COLO668 (cell line): ENCODE data around the gene SCLT1.
A peak's percentile ranks its signal among the peaks of the same experiment; 100 is the strongest.

Source experiments
- DNase-seq: peaks from one replicate; lab custom pipeline; 2025; ENCODE audit not compliant: unreplicated experiment; lab: John Stamatoyannopoulos, UW

The SCLT1 gene

DNA sequence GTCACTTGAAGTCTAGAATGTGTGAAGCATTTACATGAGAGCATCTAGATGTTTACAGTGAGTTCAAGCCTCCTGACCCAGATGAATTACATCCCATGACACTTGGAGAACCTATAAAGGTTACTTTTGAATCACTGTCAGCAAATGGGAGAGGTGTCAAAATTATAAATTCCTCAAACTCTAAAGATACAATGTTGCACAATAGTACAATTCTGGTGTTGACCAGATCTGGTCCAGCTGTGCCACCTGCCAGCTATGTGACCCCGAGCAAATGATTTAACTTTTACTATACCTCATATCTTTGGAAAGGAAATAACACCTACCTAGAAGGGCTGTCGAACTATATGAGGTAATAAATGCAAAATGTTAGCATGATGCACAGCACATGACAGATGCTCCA, 214.1 kb downstream of the SCLT1 start:
- no peak for DNase-seq

GRCh38 chr4:128877934-128878333, 215.4 kb downstream of the SCLT1 start:
- no peak for DNase-seq

DNA sequence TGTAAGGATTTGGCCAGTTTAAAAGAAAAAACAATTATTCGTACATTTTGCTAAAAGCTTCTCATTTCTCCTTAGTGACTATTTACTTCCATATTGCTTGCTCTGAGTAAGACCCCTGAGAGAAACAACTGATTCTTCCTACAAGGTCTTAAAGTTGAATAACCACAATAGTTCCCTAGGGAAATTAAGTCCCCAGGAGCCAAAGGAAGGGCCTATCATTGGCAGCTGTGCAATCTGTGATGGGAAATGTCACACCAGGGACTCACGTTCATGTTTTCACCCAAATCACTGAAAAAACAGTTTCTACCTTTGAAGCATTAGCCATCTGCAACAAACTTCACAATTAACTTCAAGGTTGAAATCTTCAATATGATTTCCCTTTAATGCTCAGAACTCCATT, 217.1 kb downstream of the SCLT1 start:
- DNase-seq: no peak

DNA sequence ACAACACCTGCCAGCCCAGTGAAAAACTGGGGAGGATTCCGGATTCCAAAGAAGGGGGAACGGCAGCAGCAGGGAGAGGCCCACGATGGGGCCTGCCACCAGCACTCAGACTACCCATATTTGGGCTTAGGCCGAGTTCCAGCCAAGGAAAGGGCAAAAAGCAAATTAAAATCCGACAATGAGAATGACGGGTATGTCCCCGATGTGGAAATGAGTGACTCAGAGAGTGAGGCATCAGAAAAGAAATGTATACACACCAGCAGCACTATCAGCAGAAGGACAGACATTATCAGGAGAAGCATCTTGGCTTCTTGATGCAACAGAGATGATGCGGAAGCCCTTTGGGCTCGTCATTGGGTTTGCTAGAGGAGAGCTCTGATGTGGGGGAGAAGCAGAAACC, 221.4 kb downstream of the SCLT1 start:
- no peak for DNase-seq

DNA sequence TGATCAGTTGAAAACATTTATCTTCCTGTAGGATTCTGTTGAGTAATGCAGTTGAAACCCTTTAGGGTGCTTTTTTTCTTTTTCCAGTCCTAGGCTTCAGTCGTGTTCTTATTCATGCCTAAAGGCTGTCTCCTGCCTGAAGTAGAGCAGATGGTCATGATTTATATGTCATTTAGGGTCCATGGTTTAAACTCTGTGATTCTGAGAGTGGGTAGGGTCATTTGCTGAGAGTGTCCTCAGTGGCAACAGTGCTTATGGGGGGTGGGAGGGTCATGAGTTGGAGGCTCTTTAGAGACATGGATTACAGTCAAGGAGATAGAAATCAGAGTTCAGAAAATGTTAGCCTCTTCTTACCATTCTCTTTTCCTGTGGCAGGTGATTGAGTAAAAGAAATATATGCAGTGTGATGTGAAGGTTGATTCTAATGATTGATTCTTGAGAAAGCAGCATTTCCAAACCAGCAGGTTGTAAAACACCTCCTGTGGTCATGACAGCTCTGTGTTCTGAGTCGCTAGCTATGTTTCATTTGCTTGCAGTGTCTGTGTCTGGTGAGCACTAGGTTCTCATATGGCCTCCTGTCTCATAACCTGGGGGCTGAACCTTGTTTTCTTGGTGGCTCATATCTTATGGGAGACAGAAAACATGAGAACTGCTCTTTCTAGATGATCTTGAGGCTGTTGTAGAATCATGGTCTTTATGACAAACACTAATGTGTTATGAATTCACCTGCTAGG, 223.4 kb downstream of the SCLT1 start:
- no peak for DNase-seq

GRCh38 chr4:128868758-128869157, 224.6 kb downstream of the SCLT1 start:
- no peak for DNase-seq

- no peak for DNase-seq
Observed at GRCh38 chr4:128866691-128867090, 226.6 kb downstream of the SCLT1 start.

DNA sequence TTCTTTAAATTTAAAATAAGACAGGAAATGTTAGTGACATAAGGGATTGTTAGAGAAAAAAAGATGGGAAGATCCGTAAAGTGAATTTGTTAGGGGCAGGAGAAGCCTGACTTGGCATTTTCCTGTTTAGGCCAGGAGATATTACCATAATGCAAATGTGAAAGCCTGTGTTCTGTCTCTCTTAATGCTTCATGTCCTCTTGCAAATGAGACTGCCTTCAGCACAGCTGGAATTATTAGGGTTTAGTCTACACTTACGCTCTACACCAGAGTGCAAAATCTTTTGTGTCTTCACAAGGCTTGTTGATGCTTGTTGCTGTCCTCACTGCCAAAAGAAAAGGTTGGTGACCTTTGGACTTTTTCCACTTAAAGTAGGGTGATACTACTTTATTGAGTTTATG, 227.1 kb downstream of the SCLT1 start:
- no peak for DNase-seq

GRCh38 chr4:128865132-128865531, 228.2 kb downstream of the SCLT1 start:
- no peak for DNase-seq

DNA sequence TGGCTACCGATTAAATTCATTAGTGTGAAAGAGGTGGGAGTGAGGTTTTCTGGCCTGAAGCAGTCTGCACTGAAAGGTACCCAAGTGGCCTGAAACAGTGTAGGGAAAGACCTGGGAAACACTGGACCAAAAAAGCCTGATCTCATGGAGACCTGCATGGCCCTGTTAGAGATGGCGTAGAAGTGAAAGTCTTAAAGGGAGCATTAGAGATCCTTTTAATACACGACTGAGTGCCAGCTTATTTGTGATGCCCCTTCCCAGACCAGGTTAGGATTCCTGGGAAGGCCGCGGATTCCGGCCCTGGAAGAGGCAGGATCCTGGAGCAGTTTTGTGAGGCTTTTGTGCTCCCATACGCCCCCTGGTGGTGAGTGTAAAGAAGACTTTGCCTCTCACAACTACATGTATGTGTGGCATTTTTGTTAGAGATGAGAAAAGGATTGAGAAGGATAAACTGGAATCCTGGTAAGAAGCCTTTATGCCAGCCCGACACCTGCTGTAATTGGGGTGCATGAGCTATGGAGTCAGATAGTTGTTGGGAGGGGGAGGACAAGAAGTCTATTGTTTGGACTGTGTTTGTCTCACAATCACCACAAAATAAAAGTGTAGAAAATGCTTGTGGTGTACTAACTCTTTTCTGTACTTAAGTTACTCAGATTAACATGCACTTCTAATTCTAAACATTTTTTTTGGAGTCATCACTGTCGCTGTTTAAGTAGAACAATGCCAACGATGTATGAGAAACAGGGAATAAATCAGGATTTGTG, 229.8 kb downstream of the SCLT1 start:
- DNase-seq: peak; percentile 80

- no peak for DNase-seq
Observed at GRCh38 chr4:128862608-128863311, 230.6 kb downstream of the SCLT1 start.

GRCh38 chr4:128861856-128862518, 231.4 kb downstream of the SCLT1 start:
- no peak for DNase-seq

DNA sequence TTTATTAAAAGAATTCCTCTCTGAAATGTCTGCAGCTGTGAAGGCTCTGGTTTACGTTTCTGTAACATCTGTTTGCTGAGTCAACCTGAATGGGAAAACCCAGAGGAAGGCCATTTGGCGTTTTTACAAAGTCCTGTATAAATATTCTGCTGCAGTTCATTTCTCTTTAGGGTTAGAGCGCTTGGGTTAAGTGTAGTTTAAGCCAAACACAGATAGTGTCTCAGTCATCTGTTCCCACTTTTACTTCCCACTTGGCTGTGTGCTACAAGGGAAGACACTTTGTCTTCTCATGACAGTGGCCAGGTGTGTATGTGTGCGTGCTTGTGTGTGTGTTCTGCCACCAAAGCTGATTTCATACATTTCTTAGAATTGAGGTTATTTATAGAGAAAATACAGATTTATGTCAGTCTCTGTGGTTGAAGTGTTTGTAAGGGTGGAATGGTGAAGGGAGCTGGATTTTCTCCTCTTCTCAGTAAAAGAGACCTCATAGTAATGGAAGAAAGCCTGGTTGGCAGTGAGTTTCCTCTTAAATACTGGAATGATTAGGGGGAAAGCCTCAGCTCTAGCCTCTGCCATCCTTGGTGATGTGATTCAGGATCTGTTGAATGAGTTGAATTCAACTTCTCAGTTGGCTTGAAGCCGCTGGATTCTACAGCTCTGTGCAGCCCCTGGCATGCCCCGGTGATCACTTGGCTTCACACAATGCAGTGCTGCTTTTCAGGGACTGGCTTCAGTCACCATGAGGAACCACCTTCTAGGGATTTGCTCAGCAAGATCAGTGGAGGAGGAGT, 233.3 kb downstream of the SCLT1 start:
- DNase-seq: no peak

DNA sequence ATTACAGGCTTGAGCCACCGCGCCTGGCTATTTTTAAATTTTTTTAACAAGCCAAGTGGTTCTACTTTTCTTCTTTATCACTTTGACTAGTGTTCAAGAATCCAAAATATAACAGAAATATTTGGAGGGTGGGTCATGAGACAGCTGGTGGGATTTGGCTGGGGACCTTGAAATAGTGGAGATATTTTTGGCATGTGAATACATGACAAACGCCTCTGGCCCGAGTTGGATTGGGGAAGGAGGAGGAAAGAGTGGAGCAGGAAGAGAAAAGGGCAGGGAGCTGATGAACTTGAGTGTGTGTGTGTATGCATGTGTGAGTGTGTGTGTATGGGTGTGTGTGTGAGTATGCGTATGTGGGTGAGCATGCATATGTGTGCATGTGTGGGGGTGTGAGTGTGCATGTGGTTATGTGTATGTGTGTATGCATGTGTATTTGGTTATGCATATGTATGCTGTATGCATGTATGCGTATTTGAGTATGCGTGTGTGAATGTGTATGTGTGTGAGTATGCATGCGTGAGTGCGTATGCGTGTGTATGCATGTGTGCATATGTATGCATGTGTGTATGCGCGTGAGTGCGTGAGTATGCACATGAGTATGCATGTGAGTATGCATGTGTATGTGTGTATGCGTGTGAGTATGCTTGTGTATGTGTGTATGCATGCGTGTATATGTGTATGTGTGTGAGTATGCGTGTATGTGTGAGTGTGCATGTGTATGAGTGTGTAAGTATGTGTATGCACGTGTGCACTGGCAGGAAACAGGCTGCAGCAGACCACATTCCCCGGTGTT, 234.3 kb downstream of the SCLT1 start:
- DNase-seq: no peak

DNA sequence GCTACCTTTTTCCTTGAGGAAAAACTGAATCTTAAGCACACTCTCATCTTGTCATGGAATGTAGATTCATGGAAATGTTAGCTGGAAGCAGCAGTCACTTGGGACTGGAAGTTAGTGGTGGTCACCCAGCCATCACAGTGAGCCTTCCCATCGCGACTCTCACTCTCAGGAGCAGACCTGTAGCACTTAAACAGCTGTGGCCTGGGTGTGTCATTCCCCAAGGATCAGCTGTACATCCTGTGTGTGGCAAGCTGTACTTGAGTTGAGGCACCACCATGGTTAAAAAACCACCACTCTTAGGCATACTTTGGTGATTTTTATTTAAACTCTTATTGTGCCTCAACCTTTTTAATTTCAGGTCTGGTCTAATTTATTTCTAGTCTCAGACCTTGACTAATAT, 237.1 kb downstream of the SCLT1 start:
- DNase-seq: no peak

DNA sequence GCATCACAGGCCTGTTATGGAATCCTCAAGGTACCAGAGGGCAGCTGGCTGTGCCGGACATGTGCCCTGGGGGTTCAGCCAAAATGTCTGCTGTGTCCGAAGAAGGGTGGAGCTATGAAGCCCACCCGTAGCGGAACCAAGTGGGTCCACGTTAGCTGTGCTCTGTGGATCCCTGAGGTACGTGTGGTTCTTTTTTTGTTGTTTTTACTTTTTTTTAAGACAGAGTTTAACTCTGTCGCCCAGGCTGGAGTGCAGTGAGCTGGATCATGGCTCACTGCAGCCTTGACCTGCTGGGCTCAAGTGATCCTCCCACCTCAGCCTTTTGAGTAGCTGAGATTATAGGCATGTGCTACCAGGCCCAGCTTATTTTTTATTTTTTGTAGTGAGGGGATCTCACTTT, 237.7 kb downstream of the SCLT1 start:
- DNase-seq: no peak

DNA sequence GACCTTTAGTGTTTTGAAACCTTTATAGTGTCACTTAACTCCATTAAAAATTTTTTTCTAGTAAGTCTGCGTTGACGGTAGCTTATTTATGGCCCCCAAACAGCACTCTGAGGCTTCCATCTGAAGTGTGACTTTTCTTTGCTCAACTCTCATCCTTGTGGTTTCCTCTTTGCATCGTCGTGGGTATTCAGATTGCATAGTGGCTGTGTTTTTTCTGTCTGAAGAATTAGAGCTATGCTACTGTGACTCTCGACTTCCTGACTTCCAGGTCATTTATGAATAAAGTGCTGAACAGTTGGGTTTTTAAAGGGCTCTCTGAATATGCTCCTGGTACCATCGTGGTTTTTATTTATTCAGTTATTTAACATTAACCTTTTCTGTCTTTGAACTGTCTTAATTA, 238.9 kb downstream of the SCLT1 start:
- DNase-seq: no peak

DNA sequence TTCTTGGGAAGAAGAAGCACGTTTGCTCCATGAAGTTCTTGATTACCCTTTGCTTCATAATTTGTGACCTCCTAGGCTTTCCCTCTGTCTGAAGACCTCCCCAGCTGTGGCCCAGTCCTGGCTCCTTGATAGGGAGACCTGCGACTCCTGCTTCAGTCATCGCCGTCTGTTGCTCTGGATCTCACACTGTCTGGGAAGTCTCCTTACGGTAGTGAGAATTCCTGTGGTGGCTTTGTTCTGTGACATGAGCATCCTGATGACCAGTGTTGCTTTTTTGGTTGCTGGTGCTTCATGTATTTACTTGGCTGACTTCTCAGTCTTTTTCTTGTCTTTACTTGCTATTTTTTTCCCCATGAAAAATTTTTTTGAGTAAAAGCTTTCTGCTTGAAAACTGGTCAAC, 239.6 kb downstream of the SCLT1 start:
- DNase-seq: no peak

DNA sequence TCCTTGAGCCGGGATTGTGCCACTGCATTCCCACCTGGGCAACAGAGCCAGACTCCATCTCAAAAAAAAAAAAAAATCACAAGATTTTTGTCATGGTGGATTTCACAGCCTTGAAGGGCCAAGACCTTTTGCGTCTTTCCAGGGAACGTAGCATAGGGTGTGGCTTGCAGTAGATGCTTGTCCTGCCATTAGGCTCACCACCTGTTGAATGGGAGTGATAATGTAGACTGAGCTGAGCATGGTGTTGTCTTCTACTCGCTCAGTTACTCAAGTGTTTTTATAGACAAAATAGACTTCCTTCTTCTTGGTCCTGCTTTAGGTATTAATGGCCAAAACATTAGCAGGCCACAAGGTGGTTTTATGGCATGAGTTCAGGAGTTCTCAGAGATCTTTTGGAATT, 243.1 kb downstream of the SCLT1 start:
- no peak for DNase-seq

- DNase-seq: no peak
Observed at GRCh38 chr4:128848461-128848860, 244.9 kb downstream of the SCLT1 start.
